ENCODE results near the gene DHRS3.

GRCh38 chr1:12561121-12561520, 56.9 kb downstream of the DHRS3 start:
- TF ChIP-seq CTCF (IDR thresholded peaks at IDR 0.05), result no peak
- TF ChIP-seq POLR2AphosphoS5 (IDR thresholded peaks at IDR 0.05), result no peak
